ENCODE measurements around the gene DPY19L3.

DNA sequence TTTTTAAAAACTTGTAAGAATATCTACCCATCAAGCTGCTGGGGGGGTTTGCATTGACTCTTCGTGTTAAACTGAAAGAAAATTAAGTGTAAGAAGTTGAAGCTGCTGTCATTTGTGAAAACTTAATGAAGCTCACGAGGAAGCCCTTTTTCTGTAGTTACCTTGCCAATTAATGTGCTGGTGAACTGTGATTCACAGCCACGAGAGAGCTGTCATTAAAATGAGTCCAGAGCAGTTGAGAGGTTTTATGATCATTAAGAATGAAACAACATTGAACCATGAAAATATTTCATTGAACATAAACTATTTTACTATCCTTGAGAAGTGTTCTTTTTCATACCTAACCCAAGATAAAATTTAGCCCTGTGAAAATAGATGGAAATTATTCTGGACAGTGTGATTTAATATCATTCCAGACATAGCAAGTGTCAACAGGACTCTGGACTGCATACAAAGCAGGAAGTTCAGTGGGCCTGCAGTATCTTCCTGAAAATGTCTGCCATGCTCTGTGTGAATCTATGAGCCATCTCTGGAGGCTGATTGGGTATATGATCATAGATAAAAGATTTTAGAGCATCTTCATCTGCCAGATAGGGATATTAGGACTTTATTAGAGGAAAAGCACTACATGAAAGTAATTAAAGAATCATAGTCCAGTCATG lies 53.8 kb downstream of the DPY19L3 start:
- TF ChIP-seq, protein P1, sequence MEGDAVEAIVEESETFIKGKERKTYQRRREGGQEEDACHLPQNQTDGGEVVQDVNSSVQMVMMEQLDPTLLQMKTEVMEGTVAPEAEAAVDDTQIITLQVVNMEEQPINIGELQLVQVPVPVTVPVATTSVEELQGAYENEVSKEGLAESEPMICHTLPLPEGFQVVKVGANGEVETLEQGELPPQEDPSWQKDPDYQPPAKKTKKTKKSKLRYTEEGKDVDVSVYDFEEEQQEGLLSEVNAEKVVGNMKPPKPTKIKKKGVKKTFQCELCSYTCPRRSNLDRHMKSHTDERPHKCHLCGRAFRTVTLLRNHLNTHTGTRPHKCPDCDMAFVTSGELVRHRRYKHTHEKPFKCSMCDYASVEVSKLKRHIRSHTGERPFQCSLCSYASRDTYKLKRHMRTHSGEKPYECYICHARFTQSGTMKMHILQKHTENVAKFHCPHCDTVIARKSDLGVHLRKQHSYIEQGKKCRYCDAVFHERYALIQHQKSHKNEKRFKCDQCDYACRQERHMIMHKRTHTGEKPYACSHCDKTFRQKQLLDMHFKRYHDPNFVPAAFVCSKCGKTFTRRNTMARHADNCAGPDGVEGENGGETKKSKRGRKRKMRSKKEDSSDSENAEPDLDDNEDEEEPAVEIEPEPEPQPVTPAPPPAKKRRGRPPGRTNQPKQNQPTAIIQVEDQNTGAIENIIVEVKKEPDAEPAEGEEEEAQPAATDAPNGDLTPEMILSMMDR (IDR thresholded peaks at IDR 0.05): no peak
- no peak for TF ChIP-seq EZH2 (IDR thresholded peaks at IDR 0.05; ENCODE audit: borderline replicate concordance, insufficient read depth, low read depth, low read length, poor library complexity, severe bottlenecking)

Data from B cell (primary cell).